Mesenteric fat pad (tissue), 1 donor: ENCODE results near the gene TCIRG1. TPM values are rescaled to one million over a fixed set of nuclear protein-coding genes. Genes with fewer than 3 reads are reported as not detected.

Experiments used
- DNase-seq: peaks from one replicate; pipeline ENCODE4 v3.0.0-alpha.2; 2020; ENCODE audit warnings: low spot score
- total RNA-seq: library from RNA; stranded (reverse); fragmentation: NEBNext Ultra II Directional; extraction: Animal tissue kit (Norgen Biotek cat#: 25700); gene quantifications from one replicate; pipeline ENCODE4 v1.2.1, GENCODE V29; 2021
- donor health status: DM: yes; HTN: yes; CAD: no.

The TCIRG1 gene
- total RNA-seq, 1 donor from 2014 or later: 112 TPM

DNA sequence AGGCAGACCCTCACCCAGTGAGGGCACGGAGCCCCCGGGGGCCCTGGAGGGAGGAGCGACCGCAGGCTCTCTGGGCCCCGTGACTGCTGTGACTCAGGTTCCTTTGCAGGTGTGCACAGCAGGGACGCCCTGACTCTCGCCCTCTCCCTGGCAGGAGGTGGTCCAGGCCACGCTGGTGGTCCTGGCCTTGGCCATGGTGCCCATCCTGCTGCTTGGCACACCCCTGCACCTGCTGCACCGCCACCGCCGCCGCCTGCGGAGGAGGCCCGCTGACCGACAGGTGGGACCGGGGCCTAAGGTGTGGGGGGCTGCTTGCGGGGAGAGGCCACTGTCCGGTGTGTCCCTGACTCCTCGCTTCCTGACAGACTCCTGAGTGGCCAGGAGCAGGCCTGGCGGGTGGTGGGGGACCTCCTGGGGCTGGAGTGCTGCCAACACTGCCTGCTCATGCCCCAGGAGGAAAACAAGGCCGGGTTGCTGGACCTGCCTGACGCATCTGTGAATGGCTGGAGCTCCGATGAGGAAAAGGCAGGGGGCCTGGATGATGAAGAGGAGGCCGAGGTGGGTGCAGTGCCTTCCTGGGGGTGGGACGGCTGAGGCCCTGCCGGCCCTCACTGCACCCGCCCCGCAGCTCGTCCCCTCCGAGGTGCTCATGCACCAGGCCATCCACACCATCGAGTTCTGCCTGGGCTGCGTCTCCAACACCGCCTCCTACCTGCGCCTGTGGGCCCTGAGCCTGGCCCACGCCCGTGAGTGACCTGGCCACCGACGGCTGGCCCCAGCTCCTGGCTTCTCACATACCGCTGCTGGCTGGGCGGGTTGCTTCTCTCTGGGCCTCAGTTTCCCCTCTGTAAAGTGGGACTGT is 10.9 kb downstream of the TCIRG1 start:
- no peak for DNase-seq

DNA sequence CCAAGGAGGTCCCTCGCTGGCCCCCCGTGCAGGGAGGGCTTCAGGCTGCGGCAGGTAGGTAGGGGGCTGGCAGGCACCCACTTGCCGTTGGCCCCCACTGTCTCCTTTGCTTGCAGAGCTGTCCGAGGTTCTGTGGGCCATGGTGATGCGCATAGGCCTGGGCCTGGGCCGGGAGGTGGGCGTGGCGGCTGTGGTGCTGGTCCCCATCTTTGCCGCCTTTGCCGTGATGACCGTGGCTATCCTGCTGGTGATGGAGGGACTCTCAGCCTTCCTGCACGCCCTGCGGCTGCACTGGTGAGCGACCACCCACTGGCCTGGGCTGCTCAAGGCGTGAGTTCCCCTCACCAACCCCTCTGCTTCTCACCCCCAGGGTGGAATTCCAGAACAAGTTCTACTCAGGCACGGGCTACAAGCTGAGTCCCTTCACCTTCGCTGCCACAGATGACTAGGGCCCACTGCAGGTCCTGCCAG is 11.6 kb downstream of the TCIRG1 start:
- DNase-seq: no peak

DNA sequence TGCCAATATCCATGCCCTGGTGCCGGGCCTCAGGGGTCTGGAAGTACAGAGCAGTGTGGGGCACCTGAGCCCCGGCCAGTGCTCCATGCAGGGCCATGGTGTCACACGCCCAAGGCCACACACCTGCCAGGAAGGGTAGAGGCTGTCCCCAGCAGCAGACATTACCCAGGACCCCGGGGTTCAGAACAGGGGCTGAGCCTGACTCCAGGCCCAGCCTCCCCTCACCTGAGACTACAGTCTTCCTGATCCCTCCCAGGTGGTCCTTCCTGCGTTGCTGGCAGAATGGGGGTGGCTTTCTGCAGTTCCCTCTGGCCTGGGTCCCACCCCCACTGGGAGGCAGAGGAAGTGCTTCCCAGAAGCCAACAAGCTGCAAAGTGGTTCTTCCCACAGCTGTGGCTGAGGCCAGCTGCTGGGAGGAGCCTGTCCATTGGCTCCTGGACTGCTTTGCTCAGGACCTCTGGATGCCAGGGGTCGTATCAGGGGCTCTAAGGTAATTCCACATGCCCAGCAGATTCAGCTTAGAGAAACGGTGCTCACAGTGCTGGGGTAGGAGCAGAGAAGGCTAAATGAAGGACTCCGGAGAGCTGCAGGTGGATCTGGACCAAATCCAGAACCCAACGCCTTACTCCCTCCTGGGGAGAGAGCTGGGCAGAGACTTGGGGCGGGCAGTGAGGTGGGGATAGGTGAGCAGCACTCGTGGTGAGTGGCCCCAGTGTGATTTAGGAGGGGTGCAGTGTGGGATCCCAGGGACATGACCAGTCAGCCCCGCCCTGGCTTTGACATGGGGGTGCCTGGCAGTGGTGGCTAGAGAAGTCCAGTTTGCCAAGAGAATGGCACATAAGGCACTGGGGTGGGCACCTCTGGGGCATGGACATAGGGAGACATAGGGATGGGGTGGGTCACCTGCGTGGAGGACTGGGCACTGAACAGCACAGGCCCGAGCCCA is 12.6 kb downstream of the TCIRG1 start:
- DNase-seq: no peak

DNA sequence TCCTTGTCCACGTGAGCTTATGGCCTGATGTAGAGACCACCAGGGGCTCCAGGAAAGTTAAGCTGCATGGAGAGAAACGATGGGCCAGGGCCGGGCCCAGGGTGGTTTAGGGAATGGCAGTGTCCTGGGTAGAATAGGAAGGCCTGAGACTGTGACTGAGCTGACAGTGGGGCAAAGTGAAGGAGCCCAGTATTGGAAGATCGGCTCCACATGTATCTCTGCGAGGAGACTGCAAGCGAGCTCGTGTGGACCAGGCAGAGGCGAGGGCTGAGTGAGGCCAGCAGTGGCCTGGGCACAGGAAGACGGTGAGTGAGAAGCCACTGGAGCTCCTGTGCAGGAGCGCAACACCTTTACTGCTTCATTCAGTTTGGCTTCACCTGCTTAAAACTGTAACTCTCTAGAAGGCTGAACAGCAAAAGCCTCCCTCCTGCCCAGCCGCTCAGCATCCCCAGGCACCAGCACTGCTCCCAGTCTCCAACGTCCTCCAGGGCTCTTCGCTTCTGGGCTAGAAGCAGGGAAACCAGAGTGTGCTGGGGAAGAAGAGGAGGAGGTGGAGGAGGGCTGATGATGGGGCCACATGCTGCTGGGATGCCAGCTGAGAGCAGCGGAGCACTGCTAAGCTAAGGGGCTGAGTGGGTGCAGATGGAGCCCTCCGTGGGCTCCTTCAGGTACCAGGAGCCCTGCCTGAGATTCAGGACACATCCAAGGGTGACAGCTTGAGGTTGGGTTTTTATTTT is 13.5 kb downstream of the TCIRG1 start:
- DNase-seq: no peak

DNA sequence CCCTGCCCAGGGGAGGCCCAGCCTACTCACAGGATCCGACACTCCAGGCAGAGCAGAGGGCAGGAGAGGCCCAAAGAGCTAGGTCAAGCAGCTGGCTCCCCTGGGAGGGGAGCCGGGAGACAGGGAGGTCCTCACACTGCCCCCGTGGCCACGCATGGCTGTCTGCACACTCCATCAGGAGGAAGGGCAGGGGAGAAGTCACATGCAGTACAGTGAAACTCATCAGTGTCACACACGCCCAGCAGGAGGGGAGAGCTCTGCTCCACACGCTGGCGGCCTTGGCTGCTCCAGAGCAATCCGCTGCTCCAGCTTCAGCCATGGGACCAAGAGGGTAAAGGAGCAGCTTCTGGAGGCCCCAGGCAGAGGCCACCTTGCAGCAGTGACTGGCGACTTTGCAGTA is 14.3 kb downstream of the TCIRG1 start:
- DNase-seq: no peak

DNA sequence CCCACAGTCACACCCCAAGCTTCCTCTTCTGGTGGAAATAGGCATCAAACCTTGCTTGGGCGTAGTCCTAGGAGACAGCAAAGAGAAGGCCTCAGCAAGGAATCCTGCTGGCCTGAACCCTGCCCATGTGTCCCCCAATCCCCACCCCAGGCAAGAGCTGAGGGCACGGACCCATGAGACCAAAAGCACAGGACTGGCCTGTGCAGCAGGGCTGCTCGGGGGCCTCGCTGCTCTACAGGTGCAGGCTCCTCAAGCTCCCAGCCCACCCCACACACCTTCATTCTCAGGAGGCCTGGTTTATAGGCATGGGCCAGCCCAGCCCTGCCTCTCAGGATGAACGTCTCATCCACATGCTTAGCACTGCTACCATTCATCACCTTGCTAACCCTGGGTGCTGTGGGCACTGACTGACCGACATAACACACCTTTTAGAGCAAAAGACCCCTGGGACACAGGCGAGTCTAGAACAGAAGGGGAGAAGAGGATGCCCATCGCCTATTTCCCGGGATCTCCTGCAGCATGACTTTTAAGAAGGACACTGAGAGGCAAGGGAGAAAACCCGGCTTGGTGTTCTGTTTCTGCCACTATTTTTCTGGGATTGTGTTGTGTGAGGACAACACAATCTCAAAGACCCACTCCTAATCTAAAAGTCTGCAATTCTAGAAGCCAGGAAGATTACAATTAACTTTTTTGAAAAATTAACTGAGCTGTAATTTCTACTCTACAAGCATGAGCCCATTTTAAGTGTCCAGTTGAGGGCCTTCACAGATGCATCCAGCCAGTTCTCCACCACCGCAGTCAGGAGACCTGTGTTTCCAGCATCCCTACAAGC is 15.4 kb downstream of the TCIRG1 start:
- DNase-seq: no peak

DNA sequence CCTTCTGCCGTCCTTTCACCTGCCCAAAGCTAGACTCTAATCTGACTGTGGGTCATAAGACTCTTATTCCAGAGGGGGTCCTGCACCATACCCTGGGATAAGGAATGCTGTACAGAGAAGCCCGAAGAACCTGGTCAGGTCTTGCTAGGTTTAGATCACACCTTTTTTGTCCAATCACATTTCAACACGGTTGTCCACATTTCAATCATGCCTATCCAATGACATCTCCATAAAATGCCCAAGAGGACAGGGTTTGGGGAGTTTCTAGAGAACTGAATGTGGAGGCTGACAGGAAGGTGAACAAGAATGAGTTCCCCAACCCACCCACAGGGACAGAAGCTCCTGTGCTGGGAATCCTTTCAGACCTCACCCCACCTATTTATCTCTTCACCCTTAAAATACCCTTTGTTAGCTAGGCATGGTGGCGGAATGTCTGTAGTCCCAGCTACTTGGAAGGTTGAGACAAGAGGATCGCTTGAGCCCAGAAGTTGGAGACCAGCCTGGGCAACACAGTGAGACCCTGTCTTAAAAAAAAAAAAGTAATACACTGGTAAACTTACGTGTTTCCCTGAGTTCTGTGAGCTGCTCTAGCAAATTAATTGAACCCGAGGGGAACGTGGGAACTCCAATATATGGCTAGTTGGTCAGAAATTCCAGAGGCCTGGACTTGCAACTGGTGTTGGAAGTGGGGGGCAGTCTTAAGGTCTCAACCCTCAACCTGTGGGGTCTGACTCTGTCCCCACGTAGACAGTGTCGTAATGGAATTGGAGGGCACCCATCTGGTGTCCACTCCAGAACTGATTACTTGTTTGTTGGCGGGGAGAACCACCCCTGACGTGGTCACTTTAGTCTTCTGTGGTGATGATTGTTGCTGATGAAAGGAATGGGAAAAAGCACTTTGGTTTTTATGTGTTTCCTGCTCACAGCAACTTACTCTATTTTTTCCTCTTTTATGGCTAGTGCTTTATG is 17.8 kb downstream of the TCIRG1 start:
- DNase-seq: no peak

DNA sequence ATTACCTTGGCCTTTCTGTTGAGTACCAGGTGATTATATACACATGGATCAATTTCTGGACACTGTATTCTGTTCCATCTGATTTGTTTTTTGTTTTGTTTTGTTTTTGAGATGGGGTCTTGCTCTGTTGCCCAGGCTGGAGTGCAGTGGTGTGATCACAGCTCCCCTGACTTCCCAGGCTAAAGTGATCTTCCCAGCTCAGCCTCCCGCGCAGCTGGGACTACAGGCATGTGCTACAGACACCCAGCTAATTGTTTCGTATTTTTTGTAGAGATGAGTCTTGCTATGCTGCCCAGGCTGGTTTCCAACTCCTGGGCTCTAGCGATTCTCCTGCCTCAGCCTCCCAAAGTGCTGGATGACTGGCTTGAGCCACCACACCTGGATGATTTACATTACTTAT is 19.0 kb downstream of the TCIRG1 start:
- DNase-seq: no peak

DNA sequence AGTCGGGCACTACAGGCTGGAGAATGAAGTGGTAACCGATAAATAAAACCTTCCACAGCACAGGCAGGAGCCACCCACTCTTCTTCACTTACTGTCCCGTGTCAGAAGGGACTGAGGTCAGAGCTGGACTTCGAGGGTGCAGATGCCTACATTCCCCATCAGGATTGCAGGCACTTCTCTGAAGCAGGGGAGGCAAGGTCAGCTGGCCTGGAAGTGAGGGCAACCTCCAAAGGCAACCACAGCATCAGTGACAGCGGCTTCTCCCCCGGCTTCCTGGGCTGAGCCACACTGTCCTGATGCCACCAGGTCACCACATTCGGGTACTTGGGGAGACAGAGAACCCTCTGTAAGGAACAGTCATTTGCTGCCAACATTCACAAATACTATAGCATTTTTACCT is 22.7 kb downstream of the TCIRG1 start:
- peak; percentile 73 for DNase-seq

DNA sequence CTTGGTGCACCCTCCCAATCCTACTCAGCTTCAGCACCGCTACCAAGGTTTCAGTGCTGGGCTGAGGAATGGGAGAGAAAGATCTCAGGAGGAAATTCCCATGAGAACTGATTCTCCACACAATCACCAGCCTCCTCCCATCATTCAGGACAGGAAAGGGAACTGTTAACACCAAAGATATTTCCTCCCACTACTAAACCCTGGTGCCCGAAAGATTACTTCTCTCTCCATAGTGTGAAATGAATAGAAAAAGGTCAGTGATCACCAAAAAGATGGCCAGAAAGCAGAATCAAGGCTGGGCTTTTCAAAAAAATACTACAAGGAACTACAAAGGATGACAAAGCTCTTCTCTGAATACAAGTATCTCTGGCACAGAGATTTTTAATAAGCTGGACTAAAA is 26.1 kb downstream of the TCIRG1 start:
- no peak for DNase-seq

DNA sequence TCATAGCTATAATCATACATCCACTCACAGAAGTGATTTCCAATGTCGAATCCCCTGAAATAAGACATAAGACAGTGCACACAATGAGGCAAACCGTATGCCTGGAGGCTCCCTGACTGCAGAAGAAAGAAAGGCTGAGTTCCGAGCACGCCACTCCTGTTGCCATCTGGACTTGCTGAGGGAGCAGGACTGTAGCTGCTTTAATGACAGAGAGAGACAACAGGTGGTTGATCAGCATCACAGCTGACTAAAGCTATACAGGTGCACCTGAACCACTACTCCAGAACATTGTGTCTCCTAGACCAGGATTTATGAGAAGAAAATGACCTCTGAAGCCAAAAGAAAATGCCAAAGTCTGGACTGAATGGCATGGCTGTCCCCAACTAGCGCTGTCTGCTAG is 27.0 kb downstream of the TCIRG1 start:
- no peak for DNase-seq

DNA sequence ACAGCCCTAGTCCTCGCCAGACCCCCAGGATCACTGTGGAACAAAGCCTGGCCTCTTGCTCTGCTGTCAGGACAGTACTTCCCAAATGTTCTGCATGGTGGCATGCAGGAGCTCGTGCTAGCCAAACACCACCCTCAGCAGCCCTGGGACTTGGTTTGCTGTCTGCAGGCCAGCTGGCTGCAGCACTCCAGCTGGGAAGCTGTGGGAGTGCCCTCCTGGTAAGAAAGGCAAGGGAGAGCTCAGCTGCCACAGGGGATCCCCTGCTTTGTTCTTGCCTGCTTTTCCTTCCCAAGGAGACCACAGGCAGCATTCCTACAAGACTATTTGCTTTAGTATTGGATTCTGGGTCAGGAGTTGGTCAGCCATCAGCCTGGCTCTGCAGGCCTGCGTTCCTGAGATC is 27.9 kb downstream of the TCIRG1 start:
- DNase-seq: no peak

DNA sequence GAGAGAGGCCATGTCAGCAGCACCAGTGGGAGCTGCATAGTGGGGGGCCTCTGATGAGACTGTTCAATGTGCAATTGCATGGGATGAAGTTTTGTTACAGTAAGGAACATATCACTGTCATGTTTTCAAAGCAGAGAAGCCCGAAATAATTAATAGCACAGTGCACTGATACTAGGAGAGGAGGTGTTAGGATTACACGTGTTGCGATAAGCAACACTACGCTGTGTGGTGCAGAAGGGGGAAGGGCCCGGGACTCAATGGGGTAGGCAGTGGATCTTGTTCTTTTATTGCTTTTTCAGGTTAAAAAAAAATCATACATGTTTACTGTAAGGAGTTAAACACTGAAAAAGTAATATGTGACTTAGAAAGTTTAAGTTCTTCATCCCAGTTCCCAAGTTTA is 29.2 kb downstream of the TCIRG1 start:
- no peak for DNase-seq

DNA sequence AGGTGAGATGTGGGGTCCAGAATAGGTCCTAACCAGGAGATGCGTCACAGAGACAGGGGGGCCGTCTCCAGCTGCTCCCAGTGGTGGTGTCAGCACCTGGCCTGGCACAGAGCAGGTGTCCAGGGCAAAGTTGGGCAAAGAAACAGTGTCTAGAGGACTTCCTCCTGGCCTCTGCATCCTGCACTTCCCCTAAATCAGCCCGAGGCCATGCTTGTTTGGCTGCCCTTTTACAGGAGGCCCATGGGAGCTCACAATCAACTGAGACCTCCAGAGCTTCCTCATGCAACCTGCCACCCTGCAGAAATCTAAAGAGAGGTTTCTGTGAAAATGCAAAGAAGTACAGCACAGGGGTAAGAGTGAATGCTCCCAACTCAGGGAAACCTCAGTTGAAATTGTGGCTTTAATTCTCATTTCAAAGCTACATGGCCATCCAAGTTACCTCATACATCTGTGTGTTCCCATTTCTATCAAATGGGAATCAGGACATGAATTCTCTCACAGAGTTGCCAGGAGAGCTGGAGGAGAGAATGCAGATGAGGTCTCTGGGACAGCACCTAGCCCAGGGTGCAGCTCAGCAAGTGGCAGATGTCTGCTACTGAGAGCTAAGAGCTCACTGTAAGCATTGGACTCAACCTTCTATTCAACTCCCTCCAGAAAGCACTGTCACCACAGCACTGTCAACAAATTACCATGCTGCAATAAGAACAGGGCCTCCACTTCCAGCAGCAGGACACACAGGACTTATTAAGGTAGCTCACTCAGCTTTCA is 32.6 kb downstream of the TCIRG1 start:
- DNase-seq: no peak

DNA sequence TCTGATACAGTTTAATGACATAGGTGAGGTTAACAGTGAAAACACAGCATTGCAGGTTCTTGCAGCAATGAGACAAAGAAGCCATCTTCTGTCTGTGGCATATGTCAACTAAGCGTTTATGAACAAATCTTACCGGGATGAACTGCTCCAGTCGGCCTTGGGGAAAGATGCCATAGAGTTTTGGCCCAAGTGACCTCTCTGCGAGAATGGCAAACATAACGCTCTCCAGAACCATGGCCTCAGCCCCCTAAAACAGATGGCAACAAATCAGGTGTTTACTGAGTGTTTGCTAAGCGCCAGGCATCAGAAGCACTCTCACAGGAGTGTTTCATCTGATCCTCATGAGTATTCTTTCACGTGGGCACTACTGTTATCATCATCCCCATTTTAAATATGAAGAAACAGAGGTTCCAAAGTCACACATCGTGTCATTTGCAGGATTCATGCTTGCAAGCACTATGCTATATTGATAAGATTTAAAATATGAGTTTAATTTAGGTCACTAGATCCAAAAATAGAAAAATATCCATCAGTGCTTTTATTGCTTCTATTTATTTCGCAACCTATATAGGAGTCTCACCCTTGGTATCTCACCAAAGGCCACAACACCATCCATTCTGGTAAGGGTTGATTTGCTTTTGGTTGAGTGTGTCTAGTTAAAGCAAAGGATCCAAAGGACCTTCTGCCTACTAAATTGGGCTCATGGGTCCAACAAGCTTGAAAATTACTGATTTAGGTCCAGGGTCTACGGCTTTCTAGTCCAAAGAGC is 35.9 kb downstream of the TCIRG1 start:
- no peak for DNase-seq

DNA sequence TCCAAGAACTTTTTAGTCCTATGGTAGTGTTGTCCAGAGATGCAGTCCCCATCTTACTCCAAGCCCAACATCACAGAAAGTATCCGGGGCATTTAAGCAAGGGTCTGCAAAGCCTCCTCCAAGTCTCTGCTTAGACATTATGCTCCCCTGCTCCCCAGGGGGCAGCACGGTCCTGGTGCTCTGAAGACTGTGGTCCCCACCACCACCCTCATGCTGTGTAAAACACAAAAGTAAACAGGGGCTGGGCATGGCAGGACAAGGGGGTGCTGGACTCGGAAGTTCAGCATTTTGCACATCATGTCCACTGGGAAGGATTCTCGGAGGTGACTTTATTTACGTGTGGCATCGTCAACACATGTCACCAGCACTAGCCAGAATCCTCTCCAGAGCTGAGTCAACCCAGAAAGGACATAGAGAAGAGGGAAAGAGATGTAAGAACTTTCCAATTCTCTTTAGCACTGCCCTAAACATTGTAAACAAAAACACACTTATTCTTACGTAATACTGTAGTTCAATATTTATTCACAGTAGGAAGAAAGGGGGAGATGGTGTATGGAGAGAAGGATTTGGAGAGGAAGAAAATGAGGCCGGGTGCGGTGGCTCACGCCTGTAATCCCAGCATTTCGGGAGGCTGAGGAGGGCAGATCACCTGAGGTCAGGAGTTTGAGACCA is 37.7 kb downstream of the TCIRG1 start:
- DNase-seq: no peak
